HG03575 (cell line): ENCODE results near the gene AUTS2.

Experiments
- ATAC-seq: cut with Tn5 transposase; IDR thresholded peaks from one replicate; pipeline ENCODE4 v1.9.1; 2021; ENCODE audit not compliant: unreplicated experiment, insufficient number of reproducible peaks, low FRiP score; ENCODE audit errors: extremely low read depth

The AUTS2 gene

DNA sequence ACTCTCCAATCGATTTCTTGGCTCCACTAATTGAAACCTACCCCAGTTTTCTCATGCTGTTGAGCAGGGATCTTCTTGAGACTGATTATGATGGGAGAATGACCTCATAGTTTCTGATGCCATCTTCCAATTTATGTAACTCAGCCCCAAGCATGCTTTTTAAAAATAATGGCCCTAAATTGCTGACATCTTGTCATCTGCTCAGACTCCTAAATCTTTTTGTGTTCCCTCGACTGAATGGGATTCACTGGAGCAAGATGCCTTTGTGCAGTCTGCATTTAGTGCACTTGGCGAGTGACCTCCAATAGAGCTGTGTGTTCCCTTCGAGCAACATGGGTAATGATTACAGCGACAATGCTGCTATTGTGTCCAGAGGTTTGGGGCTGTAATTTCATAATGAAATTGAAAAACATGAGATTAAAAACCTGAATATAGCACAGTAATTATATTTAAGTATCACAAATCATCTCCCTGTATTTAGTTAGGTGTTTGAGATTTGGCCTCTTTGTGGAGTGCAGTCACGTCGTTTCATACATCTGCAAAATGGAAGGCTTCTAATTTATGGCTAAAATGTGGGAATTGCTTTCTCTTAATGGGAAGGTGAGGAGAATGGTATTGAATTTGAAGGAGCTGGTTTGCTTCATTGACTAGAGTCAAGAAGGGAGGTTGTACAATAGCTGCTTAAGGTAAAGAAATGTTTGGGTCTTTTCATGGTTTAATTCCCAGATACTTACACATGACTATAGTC is 192.9 kb downstream of the AUTS2 start:
- no peak for ATAC-seq

DNA sequence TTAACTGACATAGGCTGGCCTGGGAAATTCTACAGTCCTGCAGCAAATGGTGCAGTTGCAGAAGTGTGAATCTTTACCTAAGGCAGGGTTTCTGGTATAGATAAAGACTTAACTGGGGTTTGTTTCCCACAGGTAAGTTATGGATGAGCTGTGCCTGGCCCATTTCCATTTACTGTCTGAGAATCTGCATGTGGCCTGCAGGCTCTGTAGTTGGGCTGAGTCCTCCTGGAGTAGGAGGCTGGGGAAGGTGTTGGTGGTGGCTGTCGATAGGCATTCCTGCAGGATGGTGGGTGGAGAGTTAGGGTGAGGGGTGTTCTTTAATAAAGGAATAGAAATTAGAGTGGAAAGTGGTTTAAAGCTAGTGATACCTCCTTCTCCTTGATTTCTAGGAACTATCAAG is 193.5 kb downstream of the AUTS2 start:
- no peak for ATAC-seq

GRCh38 chr7:69795932-69796331 is 197.7 kb downstream of the AUTS2 start:
- ATAC-seq, result no peak

- ATAC-seq, result no peak
Measured at GRCh38 chr7:69796416-69796815, 198.1 kb downstream of the AUTS2 start.

DNA sequence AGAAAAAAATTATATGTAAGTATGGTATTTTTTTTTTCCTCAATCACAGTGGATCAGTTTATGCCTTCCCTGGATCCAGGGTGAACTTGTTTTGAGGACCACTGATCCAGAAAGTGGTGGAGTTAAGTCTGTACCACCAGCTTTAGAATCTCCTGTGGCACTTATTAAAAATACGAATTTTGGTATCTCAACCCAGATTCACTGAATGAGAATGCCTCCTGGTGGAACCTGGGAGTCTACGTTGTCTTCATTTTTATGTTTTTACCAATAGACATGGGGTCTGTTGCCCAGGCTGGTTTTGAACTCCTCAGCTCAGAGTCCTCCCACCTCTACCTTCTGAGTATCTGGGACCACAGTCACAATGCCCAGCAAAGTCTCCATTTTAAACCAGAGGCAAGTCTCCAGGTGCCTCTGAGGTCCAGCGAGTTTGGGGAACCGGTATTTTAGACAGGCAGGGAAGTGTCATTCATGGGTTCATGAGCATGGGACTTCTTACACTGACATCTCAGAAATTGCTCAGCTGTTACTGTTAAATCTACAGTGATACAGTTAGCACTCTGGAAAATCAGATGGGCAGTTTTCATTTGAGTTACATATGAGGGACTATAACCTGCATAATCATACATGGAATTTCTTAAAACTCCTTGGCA is 200.9 kb downstream of the AUTS2 start:
- ATAC-seq, result no peak

GRCh38 chr7:69799990-69800389 is 201.7 kb downstream of the AUTS2 start:
- ATAC-seq, result no peak

- ATAC-seq, result no peak
Measured at GRCh38 chr7:69800495-69800894, 202.2 kb downstream of the AUTS2 start.

- no peak for ATAC-seq
Measured at GRCh38 chr7:69801729-69802682, 203.7 kb downstream of the AUTS2 start.

DNA sequence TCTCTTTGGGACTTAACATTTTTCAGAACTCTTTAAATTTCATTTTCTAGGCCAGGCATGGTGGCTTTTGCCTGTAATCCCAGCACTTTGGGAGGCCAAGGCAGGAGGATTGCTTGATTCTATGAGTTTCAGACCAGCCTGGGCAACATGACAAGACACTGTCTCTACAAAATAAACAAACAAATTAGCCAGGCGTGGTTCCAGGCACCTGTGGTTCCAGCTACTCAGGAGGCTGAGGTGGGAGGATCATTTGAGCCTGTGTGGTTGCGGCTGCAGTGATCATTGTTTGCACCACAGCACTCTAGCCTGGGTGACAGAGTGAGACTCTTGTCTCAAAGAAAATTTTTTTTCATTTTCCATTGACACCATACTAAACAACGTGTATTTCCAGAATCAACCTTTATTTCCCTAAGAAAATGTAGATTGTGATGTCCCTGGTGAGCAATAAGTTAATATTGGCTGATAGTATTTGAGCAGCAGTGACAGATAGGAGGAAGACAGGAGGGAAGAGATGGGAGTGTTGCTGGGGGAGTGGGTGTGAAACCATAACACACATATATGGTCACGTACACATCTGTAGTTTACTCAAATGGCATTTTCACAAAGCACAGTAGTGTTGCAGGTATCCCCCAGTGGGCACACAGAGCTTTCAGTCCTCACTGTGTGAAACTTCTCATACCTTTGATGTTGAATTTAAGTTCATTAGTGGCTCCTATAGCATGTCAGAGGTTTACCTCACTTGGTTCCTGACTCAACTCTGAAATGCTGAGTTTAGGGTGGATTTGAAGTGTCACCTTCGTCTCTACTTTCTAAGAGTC is 205.6 kb downstream of the AUTS2 start:
- ATAC-seq, result peak; percentile 84

DNA sequence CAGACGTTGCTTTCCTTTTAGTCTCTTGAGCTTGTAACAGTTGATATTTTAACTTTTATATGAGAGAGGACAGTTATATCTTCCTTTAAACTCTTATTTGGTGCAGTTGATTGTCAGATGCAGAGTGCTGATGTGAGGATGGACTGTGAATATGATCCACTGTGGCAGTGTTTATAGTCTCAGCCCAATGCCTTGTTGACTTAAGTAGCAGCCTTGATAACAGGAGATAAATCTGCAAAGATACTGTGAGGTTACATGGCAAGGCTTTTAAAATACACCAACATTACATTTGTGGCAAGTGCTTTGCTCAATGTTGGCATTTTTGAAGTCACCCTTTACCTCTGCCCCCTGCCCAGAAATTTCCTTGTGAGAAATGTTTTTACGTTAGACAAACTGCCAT is 206.7 kb downstream of the AUTS2 start:
- no peak for ATAC-seq

DNA sequence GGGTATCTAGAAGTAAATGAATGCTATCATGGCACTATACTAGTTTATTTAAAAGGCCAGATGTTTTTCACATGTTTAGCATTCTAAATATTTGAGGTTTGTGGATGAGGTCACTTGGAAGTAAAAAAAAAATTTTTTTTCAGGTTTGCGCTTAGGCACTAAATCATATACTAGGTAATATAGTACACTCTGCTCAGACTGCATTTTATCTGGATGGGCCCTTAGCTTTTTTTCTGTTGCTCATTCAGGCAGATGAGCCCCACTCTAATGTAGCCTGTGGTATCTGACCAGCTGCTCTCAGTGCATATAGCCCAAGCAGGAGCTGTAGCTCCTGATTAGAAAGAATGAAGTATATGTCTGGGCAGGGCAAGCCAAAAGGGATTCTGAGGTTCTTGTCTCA is 210.1 kb downstream of the AUTS2 start:
- no peak for ATAC-seq

DNA sequence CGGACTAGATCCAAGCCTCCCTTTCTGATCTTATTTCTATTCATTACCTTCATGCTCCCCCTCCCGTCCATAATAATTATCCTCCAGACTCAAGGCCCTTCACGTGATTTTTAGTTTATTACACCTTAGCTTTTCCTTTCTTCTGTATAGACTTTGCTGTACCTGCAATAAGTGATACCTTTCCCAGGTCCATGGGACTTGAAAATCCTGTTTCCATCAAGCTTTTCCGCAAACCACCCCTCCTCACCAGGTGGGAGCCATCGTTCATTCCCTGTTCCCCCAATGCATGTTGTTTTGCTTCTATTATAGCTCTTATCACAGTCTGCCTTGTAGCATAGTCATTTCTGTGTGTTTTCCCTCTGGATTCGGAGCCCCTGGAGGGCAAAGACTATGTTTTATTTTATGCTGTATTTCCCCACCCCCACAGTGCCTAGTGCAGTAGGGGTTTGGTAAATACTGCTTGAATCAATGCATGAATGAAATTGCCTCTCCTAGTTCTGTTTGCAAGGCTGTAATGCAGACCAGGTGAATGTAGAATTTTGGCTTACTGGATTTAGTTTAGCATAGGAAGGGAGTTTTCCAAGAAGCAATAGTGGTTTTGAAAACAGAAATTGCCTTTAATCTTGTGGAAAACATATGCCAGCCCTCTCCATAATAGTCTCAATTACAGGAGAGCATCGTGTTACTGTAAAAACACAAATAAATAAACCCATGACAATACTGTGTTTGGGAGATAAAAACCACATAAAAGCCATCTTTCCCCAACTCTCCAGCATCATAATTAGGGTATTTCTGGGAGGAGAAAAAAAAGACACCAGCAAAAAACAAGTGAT is 213.4 kb downstream of the AUTS2 start:
- ATAC-seq, result no peak

DNA sequence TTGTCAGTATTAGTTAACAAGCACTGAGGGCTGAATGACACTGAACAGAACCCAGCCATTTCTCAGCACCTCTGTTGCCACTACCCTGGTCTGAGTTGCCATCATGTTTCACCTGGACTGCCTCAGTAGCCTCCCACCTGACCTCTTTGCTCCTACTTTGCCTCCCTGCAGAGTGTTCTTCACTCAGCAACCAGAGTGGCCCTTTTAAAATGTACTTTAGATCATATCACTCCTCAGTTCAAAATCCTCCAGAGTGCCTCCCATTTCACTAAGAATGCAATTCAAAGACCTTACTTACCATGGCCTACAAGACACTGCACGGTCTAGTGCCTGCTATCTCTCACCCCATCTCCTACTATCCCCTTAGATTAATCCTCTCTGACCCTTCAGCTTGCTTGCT is 214.5 kb downstream of the AUTS2 start:
- no peak for ATAC-seq

- no peak for ATAC-seq
Measured at GRCh38 chr7:69813637-69814240, 215.5 kb downstream of the AUTS2 start.

- ATAC-seq, result no peak
Measured at GRCh38 chr7:69814421-69814962, 216.2 kb downstream of the AUTS2 start.

- ATAC-seq, result no peak
Measured at GRCh38 chr7:69816501-69816900, 218.2 kb downstream of the AUTS2 start.

DNA sequence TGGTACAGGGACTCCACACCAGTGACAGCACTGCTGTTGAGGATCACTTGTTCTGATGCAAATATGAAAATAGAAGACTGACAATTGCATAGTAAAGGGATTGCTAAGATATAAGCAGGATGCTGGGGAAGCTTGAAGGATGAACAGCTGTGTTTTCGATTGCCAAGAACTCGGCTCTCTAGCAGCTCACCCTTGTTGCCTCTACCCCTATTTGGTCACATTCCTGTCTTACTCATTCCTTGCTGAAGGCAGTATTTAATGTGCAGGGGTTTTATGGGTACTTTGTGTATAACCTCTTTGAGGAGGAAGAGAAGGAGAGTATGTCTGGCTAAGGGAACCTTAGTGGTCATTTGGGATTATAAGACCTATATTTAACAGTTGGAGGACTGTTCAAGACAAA is 218.8 kb downstream of the AUTS2 start:
- no peak for ATAC-seq
